Measurements from ENCODE around the gene CYP4F22.
A peak's percentile ranks its signal among the peaks of the same experiment; 100 is the strongest.

Gene CYP4F22

DNA sequence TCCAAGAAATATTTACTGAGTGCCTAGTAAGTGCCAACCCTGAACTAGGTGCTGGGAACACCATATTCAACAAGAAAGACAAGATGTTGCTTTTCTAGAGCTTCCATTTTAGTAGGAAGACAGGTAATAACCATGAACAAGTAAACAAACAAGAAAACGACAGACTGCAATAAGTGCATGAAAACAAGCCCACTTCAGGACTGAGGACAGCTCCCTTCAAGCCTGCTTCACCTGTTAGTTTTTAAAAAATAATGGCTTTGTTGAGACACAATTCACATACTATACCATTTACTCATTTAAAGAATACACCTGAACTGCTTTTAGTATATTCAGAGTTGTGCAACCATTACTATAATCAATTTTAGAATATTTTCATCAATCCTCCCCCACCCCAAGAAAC, 30.4 kb downstream of the CYP4F22 start:
- no peak for DNase-seq

DNA sequence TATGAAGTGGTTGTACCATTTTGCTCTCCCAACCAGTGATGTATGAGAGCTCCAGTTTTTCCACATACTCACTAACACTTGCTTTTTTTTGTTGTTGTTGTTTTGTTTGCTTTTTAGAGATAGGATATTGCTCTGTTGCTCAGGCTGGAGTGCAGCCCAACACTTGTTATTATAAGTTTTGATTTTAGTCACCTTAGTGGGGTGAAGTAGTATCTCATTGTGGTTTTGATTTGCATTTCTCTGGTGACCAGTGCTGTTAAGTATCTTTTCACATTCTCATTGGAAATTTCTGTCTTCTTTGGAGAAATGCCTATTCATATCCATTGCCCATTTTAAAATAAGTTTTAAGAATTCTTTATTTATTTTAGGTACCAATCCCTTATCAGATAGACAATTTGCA, 31.3 kb downstream of the CYP4F22 start:
- no peak for DNase-seq

DNA sequence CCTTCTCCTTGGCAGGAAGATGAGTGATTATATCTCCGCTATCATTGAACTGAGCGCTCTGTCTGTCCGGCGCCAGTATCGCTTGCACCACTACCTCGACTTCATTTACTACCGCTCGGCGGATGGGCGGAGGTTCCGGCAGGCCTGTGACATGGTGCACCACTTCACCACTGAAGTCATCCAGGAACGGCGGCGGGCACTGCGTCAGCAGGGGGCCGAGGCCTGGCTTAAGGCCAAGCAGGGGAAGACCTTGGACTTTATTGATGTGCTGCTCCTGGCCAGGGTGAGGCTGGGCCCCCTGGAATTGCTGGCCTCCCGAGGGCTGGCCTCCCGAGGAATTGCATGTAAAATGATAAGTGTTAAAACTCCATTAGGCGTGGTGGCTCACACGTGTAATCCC, 32.1 kb downstream of the CYP4F22 start:
- no peak for DNase-seq

GRCh38 chr19:15544283-15544682, 36.0 kb downstream of the CYP4F22 start:
- DNase-seq = no peak

- no peak for DNase-seq
These were observed 36.6 kb downstream of the CYP4F22 start for GRCh38 chr19:15544970-15545369.

- DNase-seq = no peak
These were observed 40.3 kb downstream of the CYP4F22 start for GRCh38 chr19:15548648-15549047.

DNA sequence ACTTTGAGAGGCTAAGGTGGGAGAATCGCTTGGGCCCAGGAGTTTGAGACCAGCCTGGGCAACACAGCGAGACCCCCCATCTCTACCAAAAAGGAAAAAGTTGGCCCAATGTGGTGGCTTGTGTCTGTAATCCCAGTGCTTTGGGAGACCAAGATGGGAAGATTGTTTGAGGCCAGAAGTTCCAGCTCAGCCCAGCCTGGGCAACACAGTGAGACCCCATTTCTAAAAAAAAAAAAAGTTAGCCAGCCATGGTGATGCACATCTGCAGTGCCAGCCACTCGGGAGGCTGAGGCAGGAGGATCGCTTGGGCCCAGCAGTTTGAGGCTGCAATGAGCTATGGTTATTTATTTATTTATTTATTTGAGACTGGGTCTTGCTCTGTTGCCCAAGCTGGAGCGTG, 41.3 kb downstream of the CYP4F22 start:
- no peak for DNase-seq

DNA sequence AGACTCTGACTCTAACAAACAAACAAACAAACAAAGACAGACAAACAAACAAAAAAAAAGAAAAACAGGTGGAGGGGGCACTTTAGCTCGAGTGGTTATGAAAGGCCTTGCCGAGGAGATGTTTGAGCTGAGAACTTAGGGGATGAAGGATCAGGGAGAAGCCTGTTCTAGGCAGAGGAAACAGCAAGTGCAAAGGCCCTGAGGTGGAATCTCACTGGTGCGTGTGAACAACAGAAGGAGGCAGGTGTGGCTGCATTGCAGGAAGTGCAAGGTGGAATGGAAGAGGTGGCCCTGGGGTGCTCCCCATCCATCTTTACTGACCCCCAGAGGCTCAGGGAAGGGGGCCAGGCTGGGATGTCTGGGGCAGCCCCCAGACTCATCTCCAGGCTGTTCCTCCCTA, 41.9 kb downstream of the CYP4F22 start:
- DNase-seq = no peak

- DNase-seq = no peak
These were observed 42.6 kb downstream of the CYP4F22 start for GRCh38 chr19:15550929-15551292.

DNA sequence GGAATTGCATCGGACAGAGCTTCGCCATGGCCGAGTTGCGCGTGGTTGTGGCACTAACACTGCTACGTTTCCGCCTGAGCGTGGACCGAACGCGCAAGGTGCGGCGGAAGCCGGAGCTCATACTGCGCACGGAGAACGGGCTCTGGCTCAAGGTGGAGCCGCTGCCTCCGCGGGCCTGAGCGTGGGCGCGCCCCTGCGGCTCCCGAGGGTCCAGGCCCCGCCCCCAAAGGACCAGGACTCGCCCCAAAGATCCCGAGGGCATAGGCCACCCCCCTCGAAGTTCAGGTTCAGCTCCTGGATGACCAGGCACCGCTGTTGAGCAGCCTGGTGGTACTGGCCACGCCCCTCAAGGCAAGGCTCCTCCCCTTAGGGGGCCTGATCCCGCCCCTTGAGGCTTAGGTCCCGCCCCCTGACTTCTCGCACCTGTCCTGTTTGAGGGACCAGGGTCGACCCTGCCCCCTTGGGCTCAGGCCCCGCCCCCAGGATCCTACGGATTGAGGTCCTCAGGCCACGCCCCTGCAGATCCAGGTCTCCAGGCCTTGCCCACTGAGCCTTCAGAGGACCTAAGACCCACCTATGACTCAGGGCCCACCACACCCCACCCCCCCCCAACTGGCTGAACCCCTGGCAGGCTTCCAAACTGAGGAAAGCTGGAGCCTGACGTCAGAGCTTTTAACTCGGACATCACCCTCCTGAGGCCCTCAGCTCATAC, 43.1 kb downstream of the CYP4F22 start:
- no peak for DNase-seq

DNA sequence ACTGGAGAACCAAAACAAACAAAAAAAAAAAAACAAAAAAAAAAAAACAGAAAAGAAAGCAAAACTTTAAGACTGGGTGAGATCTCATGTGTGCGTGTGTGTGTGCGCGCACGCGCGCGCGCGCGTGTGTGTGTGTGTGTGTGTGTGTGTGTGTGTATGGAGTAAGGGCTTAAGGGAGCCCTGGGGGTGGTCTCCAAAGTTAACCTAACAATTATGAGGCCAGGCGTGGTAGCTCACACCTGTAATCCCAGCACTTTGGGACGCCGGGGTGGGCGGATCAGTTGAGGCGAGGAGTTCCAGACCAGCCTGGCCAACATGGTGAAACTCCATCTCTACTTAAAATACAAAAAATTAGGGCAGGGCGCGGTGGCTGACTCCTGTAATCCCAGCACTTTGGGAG, 46.7 kb downstream of the CYP4F22 start:
- DNase-seq = no peak

GRCh38 chr19:15555759-15556633, 47.7 kb downstream of the CYP4F22 start:
- peak; percentile 85 to 90 for DNase-seq

GRCh38 chr19:15556634-15557181, 48.4 kb downstream of the CYP4F22 start:
- DNase-seq = no peak

- DNase-seq = no peak
These were observed 48.9 kb downstream of the CYP4F22 start for GRCh38 chr19:15557223-15557622.

GRCh38 chr19:15562145-15562544, 53.8 kb downstream of the CYP4F22 start:
- no peak for DNase-seq

GRCh38 chr19:15562861-15563260, 54.5 kb downstream of the CYP4F22 start:
- no peak for DNase-seq

DNA sequence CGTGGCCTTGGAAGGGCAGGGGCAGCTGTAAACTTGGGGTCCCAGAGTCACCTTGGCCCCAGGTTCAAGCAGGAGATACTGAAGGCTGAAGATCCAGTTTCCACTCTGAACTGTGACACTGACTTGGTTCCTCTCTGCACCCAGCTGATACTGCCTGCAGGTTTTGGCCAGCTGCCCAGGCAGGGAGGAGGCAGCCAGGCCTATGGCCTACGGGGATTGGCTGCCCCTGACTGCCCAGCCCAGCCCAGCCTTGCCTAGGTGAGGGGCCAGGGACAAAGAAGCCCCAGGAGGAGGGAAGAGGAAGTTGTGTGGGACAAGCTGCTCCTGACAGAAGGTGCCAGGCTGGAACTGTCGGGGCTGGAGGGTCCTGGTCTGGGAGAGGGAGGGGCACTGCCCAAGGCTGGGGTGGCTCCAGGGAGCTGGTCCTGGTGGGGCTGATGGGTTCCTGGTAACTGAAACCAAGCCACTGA, 55.0 kb downstream of the CYP4F22 start:
- no peak for DNase-seq

- DNase-seq = no peak
These were observed 55.6 kb downstream of the CYP4F22 start for GRCh38 chr19:15563931-15564330.

DNA sequence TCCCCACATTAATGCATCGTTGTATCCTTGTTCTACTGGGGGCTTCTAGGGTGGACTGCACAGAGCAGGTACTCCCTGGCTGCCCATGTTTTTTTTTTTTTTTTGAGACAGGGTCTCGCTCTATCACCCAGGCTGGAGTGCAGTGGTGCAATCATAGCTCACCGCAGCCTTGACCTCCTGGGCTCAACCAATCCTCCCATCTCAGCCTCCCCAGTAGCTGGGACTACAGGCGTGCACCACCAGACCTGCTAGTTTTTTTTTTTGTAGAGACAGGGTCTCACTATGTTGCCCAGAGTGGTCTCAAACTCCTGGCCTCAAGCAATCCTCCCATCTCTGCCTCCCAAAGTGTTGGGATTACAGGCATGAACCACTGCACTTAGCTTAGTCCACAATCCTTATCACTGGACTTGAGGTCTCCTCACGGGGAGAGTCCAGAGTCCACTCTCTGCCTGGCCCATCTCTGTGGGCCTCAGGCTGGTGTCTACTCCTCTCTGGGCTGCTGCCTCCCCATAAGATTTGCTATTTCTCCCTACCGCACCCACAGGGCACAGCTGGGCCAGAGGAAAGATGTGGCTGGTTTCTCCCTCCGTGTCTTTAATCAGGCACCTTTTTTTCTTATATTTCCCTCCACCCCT, 56.3 kb downstream of the CYP4F22 start:
- no peak for DNase-seq

DNA sequence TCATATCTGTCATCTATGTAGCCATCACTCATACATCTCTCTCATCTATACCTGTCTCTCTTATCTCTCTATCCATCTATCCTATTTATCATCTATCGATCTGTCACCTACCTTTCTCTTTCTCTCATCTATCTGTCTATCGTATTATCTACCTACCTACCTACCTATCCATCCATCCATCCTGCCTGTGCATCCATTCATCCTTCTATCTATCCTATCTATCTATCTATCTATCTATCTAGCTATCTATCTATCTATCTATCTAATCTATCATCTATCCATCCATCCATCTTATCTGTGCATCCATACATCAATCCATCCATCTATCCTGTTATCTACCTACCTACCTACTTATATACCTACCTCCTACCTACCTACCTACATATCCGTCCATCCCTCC, 62.1 kb downstream of the CYP4F22 start:
- no peak for DNase-seq

DNA sequence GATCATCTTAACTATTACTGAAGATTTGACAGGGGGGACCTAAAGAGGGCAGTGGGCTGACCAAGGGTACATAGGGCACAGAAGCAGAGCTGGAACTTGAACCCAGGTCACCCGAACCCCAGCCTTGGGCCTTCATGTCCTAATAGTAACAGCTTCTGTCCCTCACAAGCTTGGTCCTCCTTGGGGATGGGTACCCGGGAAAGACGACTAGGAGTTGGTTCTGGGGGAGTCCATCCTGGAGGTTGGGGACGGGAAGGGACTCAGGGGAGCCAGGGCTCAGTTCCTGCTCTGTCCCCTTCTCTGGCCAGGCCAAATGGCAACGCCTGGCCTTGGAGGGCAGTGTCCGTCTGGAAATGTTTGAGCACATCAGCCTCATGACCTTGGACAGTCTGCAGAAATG, 67.1 kb downstream of the CYP4F22 start:
- no peak for DNase-seq

DNA sequence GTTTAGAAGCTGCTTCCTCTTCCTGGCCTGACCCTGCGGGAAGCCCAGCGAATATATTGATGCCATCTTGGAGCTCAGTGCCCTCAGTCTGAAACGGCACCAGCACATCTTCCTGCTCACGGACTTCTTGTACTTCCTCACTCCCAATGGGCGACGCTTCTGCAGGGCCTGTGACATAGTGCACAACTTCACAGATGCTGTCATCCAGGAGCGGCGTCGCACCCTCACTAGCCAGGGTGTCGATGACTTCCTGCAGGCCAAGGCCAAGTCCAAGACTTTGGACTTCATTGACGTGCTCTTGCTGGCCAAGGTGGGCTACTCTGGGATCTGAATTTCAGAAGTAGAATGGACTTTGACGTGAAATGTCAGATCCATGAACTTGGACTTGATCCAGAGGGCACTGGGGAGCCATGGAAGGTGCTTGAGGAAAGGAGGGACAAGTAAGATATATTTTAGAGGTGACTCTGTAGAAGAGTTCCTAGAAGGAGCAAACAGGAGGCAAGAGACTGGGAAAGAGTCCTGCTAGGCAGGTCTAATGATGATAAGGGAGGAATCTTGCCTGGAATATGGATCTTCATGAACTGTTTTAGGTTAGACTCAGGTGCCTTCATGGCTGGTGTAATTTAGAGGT, 68.3 kb downstream of the CYP4F22 start:
- no peak for DNase-seq

GRCh38 chr19:15577184-15577771, 69.0 kb downstream of the CYP4F22 start:
- no peak for DNase-seq

Measured in AML-193 (cell line).